ENCODE results near the gene FHOD3.
"Not testable (repeated sequence)": the region's sequence is repeated elsewhere in the genome, so short reads cannot be mapped to it uniquely, and the experiment has no call there.

The FHOD3 gene

DNA sequence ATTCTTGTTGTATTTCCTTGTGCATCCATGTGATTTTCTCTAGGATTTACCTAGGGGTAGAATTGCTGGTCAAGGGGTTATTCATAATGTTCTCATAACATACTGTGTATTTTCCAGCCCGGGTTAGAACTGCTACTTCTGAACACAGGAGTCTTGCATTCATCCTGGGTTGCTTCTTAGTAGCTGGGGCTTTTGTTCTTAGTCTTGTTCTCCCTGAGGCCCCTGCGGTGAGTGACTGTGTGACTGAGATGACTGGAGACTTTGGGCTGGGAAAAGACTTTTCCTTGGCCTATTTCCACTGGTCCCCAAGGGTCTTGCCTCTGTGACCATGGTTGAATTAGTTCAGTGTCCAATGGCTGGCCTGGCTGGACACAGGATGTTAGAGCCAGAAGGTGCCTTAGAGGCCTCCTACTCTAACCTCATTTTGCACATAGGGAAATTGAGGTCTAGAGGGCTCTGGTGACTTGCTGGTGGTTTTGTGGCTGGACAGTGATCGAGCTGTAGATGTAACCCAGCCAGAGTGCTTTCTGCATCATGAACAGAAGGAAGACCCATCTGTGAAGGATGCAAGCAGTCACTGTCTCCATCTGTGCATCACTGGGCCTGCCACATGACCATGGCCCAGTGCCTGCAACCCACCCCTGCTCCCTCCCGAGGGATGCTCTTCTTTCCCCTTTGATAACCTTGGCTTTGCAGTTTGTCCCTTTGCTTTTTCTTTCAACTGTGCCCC lies 233.3 kb downstream of the FHOD3 start:
- DNase-seq: no peak

DNA sequence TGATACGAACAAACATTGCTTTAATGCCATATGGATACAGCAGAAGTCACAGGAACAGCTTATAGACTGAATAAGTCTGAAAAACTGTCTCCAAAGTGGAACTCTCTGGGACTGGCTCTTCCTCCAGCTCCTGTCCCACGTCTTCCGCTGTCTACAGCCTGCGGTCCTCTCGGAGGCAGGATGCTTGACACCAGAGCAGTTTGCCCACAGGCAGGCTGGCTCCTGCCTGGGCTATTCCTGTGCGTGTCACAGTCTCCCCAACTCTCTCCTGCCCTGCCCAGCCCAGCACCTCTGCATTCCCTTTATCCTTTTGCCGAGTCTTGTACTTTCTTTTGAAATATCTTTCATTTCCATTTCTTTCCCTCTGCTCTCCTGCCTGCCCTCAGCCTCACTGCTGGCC lies 234.1 kb downstream of the FHOD3 start:
- DNase-seq: no peak

DNA sequence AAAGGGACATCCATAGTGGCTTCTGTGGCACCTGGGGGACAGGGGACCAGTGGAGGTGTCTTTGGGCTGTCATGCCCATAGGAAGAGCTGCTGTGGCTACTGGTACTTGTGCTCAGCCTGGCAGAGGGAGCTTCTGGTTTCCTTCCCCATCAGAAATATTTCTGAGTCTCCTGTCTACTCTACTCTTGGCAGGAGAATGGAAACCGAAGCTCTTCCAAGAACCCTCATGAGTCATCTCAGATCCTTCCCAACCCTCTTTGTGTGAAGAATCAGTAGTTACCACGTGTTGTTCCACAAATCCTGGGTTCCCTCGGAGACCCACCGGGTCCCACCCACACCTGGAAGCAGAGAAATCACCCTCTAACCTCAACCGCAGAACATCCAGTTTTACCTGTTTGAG lies 234.9 kb downstream of the FHOD3 start:
- no peak for DNase-seq

DNA sequence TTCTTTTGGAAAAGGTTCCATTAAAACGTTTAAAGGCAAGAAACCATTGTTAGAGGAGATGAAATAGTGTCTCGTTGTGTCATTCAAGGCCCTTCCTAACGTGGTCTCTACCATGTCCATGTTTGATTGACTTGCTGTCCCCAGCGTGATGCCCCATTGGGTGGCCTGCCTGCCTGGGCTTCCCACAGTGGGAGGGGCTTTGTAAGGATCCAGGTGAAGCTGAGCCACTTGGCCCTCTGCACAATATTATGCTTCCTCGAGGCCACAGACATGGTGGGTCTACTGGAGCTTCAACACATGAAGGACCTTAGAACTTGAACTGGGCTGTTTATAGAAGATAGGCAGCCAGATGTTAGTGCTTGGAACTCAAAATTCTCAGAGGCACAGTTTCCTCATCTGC lies 235.3 kb downstream of the FHOD3 start:
- no peak for DNase-seq

DNA sequence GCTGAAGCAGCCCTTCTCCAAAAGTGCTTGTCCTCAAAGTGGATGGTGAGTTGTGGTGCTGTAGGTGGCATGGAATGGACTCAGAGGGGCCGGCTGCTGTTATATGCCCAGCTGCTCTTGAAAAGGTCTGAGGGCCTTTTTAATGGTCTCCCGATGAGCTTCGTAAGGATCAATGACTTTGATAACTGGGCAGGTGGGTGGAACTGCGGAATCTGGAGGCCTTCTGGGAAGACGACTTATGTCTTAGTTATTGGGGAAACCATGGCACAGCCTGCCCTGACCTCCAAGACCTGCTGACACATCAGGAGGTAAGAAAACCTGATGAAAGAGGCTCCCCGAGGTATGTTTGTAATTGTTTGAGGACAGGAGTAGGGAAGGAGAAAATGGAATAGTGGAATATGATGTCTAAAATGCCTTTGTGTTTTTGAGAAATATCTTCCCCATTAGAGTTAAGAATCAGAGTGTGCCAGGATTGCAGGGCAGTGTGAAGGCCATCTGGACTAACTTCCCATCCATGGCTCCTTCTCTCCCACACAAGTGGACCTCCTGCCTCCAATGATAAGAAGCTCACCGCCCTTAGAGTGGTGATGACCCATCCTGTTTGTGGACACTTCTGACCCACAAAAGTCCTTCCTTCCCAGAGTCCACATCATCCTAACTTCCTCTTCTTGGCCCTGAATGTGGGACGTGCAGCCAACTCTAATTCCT lies 236.1 kb downstream of the FHOD3 start:
- DNase-seq: no peak

DNA sequence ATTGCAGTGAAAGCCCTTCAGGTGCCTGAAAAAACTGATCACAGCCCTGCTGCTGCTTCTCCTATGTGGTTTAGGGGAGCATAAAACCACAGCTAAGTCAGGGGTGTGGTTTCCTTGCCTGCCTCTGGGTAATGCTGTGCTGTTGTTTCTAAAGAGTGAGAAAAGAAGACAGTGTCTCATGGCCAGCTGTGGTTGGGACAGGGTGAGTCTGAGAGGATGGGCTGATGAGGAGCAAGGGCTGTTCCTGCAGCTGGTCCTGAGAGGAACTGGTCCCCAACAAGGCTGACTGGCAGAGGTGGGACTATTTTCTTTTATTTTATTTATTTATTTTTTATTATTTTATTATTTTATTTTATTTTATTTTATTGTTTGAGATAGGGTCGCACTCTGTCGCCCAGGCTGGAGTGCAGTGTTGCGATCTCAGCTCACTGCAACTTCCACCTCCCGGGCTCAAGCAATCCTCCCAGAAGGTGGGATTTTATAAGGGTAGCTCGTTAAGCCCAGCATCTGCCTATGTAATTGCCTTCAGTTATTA lies 236.7 kb downstream of the FHOD3 start:
- DNase-seq: no peak

DNA sequence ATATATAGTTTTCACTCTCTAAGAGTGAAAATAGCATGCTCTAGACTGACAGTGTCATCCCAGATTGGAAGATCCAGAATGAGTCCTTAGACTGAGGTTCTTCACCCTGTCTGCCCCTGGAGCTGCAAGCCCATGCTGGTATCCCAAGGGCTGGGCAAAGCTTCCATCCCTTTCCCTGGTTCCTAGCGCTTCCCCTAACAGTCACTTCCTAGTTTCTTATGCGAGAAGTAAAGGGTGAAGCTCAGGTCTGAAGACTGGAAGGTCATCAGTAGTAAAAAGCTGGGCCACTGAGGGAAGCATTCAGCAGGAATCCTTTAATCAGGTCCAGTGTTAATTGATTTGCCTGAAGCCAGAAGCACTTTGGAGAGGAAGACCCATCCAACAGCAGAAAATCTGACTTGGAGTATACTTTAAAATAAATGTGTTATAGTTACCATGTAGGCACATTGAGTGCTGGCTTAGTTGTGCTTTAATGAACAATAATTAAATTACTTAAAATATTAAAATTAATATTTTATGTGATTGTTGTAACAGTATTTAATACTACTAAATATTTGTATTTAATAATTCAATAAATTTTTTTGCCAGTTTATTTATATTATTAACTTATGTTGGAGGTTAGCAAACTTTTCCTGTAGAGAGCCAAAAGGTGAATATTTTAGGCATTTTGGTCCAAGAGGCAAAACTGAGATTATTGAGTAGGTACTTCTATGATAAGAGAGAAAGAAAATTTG lies 237.9 kb downstream of the FHOD3 start:
- no peak for DNase-seq

DNA sequence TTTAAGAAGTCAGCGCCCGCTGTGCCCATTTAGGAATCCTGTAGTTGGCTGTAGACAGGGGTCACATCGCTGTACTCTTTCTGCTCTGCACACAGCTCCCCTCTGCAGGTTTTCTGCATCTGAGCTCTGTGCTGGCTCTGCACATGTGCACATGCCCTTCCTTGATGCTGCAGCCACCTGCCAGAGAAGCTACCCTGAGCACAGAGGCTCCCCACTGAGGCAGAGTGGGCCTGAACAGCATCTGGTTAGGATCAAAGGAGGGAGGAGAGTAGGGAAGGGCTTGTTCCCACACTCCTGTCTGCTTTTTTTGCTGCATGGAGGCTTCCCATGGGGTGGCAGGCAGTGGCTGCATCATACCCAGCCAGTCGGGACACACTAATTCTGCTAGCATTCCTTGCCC lies 238.9 kb downstream of the FHOD3 start:
- DNase-seq: no peak

DNA sequence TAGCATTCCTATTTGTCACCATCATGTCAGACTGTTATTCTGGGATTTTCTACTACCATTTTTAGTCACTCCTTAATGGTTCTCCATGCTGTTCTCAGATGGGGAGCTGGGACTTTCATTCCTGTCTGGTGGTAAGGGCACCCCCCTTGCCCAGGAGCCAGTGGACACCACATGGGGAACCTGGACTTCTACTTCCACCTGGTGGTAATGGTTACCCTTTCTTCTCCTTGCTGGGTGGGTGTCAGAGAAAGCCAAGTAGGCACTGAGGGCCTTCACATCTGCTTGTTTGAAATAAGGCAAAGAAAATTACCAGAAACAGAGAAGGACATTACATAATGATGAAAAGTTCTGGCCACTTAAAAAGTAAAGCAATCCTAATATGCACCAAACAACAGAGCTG lies 239.8 kb downstream of the FHOD3 start:
- DNase-seq: no peak

DNA sequence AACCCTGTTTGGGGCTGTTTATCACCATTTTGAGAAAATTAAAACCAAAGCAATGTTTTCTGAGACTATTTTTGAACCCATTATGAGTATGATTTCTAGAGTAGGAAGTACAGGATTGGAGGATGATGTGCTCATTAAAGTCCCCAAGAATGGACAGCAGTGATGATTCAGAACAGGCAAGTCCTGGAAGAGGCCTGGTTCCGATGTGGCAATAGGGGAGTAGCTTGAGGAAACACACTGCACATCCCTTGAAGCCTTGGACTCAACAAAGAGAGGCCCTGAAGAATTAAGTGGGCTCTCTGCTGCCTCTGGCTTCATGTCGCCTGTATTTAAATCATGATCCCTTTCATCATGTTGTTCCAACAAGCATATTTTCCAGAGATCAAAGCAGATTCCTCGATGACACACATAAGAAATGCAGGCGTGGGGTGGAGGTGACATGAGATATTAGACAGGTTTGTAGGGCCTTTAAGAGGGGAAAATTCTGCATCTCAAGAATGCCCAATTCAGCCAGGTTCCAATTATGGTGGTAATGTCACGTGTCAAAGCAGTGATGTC lies 242.2 kb downstream of the FHOD3 start:
- no peak for DNase-seq

DNA sequence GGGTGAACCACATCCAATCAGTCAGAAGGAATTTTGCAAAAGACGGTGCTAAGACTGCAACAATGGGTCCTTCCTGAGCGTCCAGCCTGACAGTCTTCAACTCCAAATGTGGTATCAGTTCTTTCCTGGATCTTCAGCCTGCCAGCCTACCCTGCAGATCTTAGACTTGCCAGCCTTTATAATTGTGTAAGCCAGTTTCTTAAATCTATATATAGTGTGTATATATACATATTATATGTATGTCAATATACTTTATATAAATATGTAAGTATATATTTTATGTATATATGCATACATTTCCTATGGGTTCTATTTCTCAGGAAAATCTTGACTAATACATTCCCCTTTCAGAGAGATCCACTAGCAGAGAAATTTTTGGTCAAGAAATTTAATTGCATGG lies 245.5 kb downstream of the FHOD3 start:
- no peak for DNase-seq

DNA sequence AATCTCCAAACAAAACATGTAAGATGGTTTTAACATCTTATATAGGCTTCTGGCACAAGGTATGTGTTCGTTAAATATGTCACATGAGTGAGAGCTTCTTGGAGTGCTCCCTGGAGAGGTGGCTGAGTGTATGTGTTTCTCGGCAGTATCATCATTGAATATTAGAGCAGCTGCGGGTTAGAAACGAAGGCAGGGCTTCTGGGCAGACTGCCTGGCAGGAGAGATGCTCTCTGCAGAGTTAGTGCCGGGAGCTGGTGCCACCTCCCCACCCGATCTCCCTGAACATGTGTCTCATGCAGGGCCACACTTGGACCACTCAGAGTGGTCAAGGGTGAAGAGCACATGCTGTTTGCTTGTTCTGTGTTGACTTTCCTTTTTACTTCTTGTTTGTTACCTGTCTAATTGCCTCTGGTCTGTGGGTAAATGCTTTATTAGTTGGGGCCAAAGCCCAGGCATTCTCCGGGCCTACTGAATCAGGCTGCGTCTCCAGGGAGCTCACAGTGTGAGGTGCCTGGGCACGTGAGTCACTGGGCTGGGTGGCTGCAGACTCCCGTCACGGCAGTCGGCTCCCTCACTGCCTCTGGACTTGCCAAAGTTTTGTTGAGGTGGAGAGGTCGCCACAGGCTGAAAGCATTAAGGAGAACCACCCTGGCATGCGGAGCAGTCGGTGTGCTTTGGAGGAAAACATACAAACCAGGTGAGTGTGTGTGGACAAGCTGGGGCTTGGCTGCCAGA lies 246.6 kb downstream of the FHOD3 start:
- DNase-seq: no peak

DNA sequence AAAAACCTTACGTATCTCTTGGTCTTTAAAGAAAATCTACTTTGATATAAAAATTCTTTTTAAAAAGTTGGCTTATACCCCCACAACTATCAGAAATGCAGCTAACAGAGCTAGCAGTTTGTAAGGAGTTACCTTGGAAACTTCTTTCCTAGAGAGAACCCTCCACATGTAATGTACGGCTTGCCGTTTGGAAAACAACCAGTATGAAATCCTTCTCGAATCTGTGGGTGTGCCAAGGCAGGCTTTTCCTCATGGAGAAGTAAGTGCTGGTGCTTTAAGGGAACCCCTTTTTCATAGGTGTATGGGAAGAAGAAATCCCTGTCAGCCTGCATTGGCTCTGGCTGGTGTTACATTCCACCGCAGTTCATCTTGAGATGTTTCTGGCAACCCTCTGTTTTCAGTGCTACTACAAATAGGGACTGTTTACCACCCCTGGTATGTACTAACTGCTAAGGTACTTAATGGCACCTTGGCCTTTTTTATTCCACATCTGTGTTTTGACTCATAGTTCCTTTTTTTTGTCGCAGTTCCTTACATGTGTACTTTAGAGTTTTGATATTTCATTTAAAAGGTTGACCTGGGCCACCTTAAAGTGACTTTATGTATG lies 248.4 kb downstream of the FHOD3 start:
- DNase-seq: no peak

DNA sequence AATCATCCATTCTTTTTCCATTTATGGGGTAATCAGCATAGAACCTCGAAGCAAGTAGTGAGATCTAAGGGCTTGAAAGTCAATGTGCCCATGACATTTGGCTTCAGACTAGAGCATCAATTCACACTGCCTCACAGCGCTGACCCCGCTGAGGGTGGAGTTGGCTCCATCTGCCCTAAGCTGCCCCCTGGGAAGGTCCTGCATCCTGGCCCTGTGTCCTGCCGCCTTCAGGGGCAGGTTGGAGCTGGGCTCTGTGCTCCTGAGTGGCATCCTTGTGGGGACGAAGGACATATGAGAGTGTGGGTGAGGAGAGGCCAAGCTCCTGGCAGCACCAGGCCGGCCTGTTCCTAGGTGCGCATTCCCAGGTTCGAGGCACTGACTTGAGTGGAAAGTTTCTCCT lies 249.4 kb downstream of the FHOD3 start:
- no peak for DNase-seq

DNA sequence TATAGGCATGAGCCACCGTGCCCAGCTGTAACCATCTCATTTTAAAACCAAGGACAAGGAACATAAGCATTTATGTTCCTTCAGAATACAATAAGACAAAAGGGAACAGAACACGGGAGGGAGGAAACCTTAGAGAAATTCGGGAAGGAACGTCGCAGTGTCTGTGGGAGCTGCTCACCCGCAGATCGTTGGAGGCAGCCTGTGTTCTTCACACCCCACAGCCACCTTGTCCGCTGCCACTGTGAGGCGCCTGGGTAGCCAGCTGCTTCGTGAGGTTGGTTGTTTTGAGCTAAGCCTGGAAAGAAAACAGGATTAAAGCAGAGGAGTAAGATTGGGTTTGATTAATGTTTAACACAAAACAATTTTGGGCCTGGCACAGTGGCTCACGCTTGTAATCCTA lies 250.0 kb downstream of the FHOD3 start:
- DNase-seq: no peak

DNA sequence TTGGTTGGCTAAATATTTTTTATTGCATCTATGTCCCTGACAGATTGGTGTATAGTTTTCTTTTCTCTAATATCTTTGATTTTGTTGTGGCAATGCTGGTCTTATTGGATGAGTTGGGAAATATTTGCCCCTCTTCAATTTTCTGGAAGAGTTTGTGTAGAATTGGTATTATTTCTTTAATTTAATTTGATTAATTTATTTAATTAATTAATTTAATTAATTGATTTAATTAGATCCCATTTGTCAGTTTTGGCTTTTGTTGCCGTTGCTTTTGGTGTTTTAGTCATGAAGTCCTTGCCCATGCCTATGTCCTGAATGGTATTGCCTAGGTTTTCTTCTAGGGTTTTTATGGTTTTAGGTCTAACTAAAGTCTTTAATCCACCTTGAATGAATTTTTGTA lies 253.8 kb downstream of the FHOD3 start:
- not testable (repeated sequence) for DNase-seq

DNA sequence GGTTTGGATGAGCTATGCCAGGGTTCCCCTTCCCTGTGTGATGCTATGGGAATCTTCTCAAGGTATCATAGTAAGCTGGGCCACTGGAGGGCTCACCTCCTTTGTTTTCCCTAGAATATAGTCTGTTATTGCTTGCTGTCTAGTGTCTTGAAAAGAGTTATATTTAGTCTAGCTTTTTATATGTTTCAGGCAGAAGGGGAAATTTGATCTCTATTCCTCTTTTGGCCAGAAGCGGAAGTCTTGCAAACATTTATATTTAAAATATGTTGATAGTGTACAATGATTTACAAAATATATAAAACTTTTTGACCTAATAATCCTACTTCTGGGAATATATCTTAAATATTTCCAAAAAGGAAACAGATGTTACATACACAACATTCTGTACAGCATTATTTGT lies 260.7 kb downstream of the FHOD3 start:
- DNase-seq: no peak

DNA sequence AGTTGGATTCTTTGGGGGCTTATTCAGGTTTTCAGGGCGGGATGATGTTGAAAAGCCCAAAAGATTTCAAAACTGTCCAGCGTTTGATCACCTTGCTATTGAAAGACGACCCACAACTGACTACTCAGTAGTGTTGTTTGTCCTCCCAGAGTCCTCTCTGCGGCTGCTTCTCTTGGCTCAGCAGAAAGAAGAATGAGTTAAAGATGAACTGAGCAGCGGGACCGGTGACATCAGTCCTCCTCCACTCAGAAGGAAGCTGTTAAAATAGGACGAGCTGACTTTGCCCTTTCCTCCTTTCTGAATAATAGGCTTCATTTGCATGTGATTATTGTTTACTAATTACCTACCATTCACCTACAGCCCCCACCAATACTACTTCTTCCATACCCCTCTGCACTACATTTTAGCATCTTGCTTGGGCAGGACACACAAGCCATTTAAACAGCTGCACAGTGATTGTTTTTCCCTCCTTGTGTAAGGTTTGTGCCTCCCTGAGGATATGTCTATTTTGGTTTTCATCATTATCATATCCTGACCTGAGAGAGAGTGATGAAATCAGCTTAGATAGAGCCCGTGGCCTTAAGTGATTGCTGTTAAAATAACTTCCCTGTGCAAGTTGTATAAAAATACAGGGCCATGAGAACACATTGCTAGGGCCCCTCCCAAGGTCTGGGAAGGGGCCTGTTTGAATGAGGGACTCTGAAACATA lies 261.8 kb downstream of the FHOD3 start:
- DNase-seq: no peak

DNA sequence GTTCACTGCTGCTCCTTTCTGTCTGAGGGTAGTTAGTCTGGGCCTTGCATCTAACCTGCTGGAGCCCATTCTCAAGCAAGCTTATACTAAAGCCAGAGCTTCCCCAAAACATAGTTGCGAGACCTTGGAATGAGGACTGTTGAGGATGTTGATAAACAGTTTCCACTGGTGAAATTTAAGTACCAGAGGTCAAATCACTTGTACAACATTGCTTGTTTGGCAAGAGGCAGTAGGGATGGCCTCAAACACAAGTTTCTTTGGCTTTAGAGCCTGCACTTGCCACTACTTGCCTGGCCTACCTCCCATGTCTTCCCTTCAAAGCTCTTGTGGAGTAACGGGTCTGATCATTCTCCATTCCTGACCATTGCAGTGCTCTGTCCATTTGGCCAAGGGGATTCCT lies 262.7 kb downstream of the FHOD3 start:
- no peak for DNase-seq

DNA sequence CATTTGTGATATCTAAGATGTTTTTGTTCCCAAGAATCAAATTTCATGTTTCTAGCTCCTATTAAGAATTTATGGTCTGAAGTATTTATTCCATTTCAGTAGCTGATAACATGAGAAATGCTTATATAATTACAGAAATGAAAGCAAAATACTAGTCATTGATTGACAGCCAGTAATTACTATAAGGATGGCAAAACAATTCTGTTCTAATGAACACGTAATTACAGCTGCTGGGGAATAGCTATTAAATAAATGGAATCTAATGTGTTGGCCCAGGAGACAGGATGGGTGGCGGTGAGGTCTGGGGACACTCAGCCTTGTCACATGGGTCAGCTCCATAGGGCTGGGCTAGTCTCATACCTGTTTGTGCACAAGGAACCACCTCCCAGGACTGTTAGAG lies 263.5 kb downstream of the FHOD3 start:
- no peak for DNase-seq

DNA sequence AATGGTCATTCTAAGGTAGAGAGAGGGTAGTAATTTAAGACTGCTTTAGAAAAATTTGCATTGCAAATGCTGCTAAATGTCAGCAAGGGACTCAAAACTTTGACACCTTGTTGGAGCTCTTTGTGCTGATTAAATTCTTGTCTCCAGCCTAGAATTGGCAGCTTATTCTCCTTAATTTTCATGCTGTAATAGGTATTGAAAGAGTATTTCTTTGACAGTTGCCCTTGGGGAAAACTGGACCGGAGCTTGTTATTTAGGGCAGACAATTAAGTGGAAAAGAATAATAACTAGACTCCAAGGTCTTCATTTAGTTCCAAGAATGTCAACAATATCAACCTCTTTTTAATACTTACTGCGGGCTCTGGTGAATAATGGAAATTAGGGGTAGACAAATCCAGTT lies 267.3 kb downstream of the FHOD3 start:
- no peak for DNase-seq

DNA sequence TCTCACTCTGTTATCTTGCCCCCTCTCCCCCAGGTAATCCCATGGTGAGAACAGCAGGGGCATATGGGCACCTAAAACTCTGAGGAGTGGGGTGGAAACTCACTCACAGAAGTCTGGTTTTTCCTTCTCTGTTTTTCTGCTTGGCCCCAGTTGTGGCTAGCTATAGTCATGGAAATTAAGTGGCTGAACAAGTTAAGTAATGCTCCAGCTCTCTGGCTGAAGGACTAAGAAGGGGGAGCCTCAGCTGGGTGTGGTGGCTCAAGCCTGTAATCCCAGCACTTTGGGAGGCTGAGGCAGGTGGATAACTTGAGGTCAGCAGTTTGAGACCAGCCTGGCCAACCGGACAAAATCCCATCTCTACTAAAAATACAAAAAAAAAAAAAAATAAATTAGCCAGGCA lies 270.3 kb downstream of the FHOD3 start:
- no peak for DNase-seq
